GM23248 (cell line): Measurements from ENCODE around the gene HSPA6. TPM values are rescaled to one million over a fixed set of nuclear protein-coding genes. Genes with fewer than 3 reads are reported as not detected.
"Not testable (repeated sequence)": the region's sequence is repeated elsewhere in the genome, so short reads cannot be mapped to it uniquely, and the experiment has no call there.

Source experiments
- DNase-seq: peaks from one replicate; pipeline ENCODE4 v3.0.0-alpha.2; 2015
- H2AFZ ChIP-seq: fragments of 200-600 bp; sonication (generic); 2 replicates; pipeline ENCODE4 v1.6.1; 2016; ENCODE audit warnings: antibody characterized with exemption
- H3F3A ChIP-seq: fragments of 200-600 bp; sonication (generic); 2 replicates; pipeline ENCODE4 v1.6.1; 2016; ENCODE audit warnings: mild to moderate bottlenecking, antibody characterized with exemption, mixed run types; ENCODE audit not compliant: insufficient read depth
- H3K27ac ChIP-seq: fragments of 200-600 bp; sonication (generic); 2 replicates; pipeline ENCODE4 v1.5.1; 2016; ENCODE audit warnings: mild to moderate bottlenecking
- H3K27me3 ChIP-seq: fragments of 200-600 bp; sonication (generic); replicated peaks from 2 replicates; pipeline ENCODE4 v1.6.1; 2016; ENCODE audit warnings: mild to moderate bottlenecking; ENCODE audit not compliant: insufficient read depth
- H3K36me3 ChIP-seq: fragments of 200-600 bp; sonication (generic); 2 replicates; pipeline ENCODE4 v1.6.1; 2016; ENCODE audit warnings: low read depth, mild to moderate bottlenecking
- H3K4me1 ChIP-seq: fragments of 200-600 bp; sonication (generic); 2 replicates; pipeline ENCODE4 v1.6.1; 2016; ENCODE audit warnings: mild to moderate bottlenecking; ENCODE audit not compliant: insufficient read depth
- H3K4me2 ChIP-seq: fragments of 200-600 bp; sonication (generic); one replicate; pipeline ENCODE4 v1.6.1; 2016; ENCODE audit warnings: mild to moderate bottlenecking; ENCODE audit not compliant: unreplicated experiment
- H3K4me3 ChIP-seq: fragments of 200-600 bp; sonication (generic); 2 replicates; pipeline ENCODE4 v1.5.1; 2016; ENCODE audit warnings: mild to moderate bottlenecking
- H3K79me2 ChIP-seq: fragments of 200-600 bp; sonication (generic); 2 replicates; pipeline ENCODE4 v1.6.1; 2016; ENCODE audit warnings: mild to moderate bottlenecking; ENCODE audit not compliant: insufficient read depth
- H3K9ac ChIP-seq: fragments of 200-600 bp; sonication (generic); 2 replicates; pipeline ENCODE4 v1.6.1; 2016; ENCODE audit warnings: mild to moderate bottlenecking
- H3K9me2 ChIP-seq: fragments of 200-600 bp; sonication (generic); 2 replicates; pipeline ENCODE4 v1.6.1; 2016; ENCODE audit warnings: mixed run types, mild to moderate bottlenecking, moderate library complexity; ENCODE audit not compliant: insufficient read depth
- H3K9me3 ChIP-seq: fragments of 200-600 bp; sonication (generic); one replicate; pipeline ENCODE4 v1.6.1; 2017; ENCODE audit warnings: low read depth
- H4K20me1 ChIP-seq: fragments of 200-600 bp; sonication (generic); 2 replicates; pipeline ENCODE4 v1.6.0; 2016; ENCODE audit not compliant: insufficient read depth
- EZH2 ChIP-seq: fragments of 200-600 bp; sonication (generic); IDR thresholded peaks from 2 replicates; pipeline ENCODE4 v1.6.1; 2018; ENCODE audit warnings: antibody characterized with exemption, mild to moderate bottlenecking; ENCODE audit not compliant: insufficient read depth, poor library complexity, severe bottlenecking
- EZH2phosphoT487 ChIP-seq: fragments of 200-600 bp; sonication (generic); IDR thresholded peaks from 2 replicates; pipeline ENCODE4 v1.6.1; 2018; ENCODE audit warnings: antibody characterized with exemption, moderate library complexity, mild to moderate bottlenecking, low read depth; ENCODE audit not compliant: insufficient read depth
- WGBS, 2 experiments: methylation state at CpG; one replicate each; pipeline ENCODE4 v1.1.6; 2015 to 2017; ENCODE audit warnings: low lambda C conversion rate in 2 of 2, low coverage in 1 of 2; ENCODE audit errors: missing lambda C conversion rate in 2 of 2; 5-methylcytosine and 5-hydroxymethylcytosine counted together
- in situ Hi-C: fragments of 300-500 bp; cut with MboI; formaldehyde crosslinking; loops from 2 replicates; pipeline ENCODE4 v1.15.0; 2020
- polyA plus RNA-seq: library from polyadenylated mRNA; unstranded; fragments of >200 nt; fragmentation: Nextera tagmentation; extraction: Ambion mirVana; gene quantifications from 2 replicates; pipeline ENCODE4 v1.2.1, GENCODE V29; 2016
- total RNA-seq: library from RNA; depleted of rRNA; stranded (reverse); fragments of >200 nt; shearing (Covaris generic); gene quantifications from 2 replicates; pipeline ENCODE4 v1.2.3, GENCODE V29; 2014

Gene HSPA6
- total and polyA plus RNA-seq, 2 experiments from 2014 or later: 0.13 TPM; not detected in 1

DNA sequence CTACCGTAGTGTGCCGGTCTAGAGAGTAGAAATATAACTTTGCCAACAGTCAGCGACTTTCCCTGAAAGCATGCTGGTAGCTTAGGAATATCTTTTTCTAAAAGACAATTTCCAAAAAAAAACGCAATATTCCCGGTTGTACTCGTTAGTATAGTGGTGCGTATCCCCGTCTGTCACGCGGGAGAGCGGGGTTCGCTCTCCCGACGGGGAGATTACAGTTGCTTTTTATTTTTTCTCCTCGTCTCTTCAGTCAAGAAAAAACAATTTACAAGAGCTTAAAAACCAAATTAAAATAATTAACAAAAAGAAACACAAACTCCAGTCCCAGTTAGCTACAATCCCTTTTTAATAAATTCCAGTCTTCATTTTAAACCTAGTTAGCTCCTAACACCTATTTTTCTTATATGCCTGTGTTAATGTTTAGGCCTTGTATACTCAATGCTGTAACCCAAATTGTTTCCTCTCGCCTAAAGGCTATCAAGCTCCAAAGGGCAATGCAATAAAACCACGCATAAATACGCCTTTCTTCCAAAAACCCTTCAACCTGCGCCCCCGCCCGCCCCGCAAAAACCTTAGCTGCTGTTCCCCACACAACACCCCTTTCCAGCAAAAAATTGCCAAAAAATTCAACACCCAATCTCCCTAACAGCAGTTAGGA is 7.8 kb downstream of the HSPA6 start:
- no peaks in the 10 kb centered on the region for H3K9me2 ChIP-seq
- H2AFZ ChIP-seq: peak overlapping the region; percentile 82
- H3K9ac ChIP-seq: peak overlapping the region; percentile 75
- H3K36me3 ChIP-seq: no peaks in the 10 kb centered on the region
- no peak overlapping the region for H3K27ac ChIP-seq
- no peaks in the 10 kb centered on the region for H3K9me3 ChIP-seq
- H3K27me3 ChIP-seq: no peaks in the 10 kb centered on the region
- 72 to 73% methylated on average over 22 of the region's 22 CpGs for WGBS, 2 experiments
- peak overlapping the region; percentile 86 for H3K4me2 ChIP-seq
- H4K20me1 ChIP-seq: no peaks in the 10 kb centered on the region
- H3K4me3 ChIP-seq: peak overlapping the region; percentile 88
- TF ChIP-seq EZH2phosphoT487 (no peak), EZH2 (no peak)
- in situ Hi-C loops: no loop called here
- H3K79me2 ChIP-seq: no peaks in the 10 kb centered on the region
- peaks cover 9% of the 10 kb centered on the region; the same call in 1 of the 2 replicates for H3K4me1 ChIP-seq
- H3F3A ChIP-seq: peaks cover 9% of the 10 kb centered on the region; the same call in 1 of the 2 replicates
- no peak for DNase-seq

DNA sequence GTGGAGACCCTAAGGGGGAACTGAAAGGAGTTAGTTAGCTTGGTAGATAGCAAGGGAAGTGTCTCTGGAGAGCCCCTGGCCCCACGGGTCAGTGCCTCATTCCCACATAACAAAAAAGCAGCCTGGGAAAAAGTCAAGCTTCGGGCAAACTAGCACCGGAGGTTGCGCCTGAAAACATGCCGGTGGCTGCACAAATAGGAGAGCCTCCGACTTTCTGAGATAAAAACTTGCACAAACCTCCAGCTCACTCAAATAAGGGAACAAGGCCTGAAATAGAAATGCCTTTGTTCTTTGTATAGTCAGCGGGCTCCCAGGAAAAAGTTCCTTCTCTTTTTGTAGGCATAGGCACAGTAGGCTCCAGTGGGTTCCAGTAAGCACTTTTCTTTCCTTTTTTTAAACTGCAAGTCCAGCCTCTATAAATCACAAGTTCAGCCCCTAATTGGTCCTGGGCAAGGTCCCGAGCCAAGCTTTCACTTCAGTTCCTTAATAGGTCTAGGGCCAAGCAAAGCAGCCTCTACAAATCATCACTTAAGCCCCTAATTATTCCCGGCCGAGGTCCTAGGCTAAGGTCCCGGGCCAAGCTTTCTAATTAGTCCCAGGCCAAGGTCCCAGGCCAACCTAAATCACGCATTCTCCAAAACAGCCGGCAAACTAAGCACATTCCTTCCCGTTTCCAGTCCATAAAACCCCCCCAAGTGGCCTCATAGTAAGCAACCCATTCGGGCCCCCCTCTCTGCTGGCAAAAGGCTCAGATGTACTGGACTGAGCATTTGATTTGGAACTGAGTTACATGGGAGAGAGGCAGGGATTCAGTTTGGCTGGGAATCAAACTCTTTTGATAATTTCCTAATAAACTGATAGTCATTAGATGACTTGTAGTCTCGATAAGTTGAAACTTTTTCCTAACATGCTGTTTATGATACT is 8.6 kb downstream of the HSPA6 start:
- H3K27me3 ChIP-seq, H3K9ac ChIP-seq, in situ Hi-C loops, H3K9me3 ChIP-seq, H4K20me1 ChIP-seq, H3F3A ChIP-seq, H3K4me1 ChIP-seq, H3K36me3 ChIP-seq, H3K79me2 ChIP-seq, H3K27ac ChIP-seq, H3K9me2 ChIP-seq: not testable (repeated sequence)
- peak overlapping the region; percentile 62 for H2AFZ ChIP-seq
- DNase-seq: peak; percentile 27
- 14 to 19% methylated on average over 16 of the region's 16 CpGs for WGBS, 2 experiments
- H3K4me3 ChIP-seq: peak overlapping the region; percentile 6
- H3K4me2 ChIP-seq: peak overlapping the region; percentile 35

DNA sequence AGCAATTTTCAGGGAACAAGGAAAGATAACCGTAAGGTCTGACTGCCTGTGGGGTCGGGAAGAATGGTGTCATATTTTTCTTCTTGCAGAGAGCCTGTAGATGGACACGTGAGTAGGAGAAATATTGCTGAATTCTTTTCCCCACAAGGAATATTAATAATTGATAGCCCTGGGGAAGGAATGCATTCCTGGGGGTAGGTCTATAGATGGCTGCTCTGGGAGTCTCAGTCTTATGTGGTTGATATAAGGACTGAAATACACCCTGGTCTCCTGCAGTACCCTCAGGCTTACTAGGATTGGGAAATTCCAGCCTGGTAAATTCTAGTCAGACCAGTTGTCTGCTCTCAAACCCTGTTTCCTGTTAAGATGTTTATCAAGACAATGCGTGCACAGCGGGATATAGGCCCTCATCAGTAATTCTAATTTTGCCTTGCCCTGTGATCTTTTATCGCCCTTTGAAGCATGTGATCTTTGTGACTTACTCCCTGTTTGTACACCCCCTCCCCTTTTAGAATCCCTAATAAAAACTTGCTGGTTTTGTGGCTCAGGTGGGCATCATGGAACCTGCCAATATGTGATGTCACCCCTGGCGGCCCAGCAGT is 12.8 kb downstream of the HSPA6 start:
- H4K20me1 ChIP-seq, H3K36me3 ChIP-seq, H3K4me3 ChIP-seq, H3K9ac ChIP-seq, H2AFZ ChIP-seq, DNase-seq, H3K9me2 ChIP-seq, H3K4me2 ChIP-seq, in situ Hi-C loops, H3K27ac ChIP-seq, H3K9me3 ChIP-seq, H3K4me1 ChIP-seq, H3K27me3 ChIP-seq, H3K79me2 ChIP-seq: not testable (repeated sequence)
- WGBS, 2 experiments: 75 to 81% methylated on average over 7 of the region's 7 CpGs
- H3F3A ChIP-seq: 0 out of 2 replicates have a peak, but pooled peaks cover 11% of the 10 kb centered on the region

DNA sequence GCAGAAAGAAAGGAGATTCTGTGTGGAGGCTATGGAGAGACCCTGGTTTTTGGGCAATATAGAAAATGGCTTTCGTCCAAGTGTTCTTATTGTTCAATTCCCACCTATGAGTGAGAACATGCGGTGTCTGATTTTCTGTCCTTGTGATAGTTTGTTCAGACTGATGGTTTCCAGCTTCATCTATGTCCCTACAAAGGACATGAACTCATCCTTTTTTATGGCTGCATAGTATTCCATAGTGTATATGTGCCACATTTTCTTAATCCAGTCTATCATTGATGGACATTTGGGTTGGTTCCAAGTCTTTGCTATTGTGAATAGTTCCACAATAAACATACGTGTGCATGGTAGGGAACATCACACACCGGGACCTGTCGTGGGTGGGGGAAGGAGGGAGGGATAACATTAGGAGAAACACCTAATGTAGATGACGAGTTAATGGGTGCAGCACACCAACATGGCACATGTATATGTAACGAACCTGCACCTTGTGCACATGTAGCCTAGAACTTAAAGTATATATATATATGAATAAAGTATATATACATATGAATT is 14.7 kb downstream of the HSPA6 start:
- H3K79me2 ChIP-seq, H3K9me3 ChIP-seq, H3K4me3 ChIP-seq, DNase-seq, H3K4me1 ChIP-seq, H3K36me3 ChIP-seq, in situ Hi-C loops, H2AFZ ChIP-seq, H3K27ac ChIP-seq, H3K9ac ChIP-seq, H4K20me1 ChIP-seq, H3K27me3 ChIP-seq, H3K9me2 ChIP-seq: not testable (repeated sequence)
- Histone ChIP-seq H3F3A (0 out of 2 replicates have a peak, but pooled peaks cover 11% of the 10 kb centered on the region), H3K4me2 (peak overlapping the region; percentile 79)
- WGBS, 2 experiments: 84 to 97% methylated on average over 6 to 7 of the region's 7 CpGs

DNA sequence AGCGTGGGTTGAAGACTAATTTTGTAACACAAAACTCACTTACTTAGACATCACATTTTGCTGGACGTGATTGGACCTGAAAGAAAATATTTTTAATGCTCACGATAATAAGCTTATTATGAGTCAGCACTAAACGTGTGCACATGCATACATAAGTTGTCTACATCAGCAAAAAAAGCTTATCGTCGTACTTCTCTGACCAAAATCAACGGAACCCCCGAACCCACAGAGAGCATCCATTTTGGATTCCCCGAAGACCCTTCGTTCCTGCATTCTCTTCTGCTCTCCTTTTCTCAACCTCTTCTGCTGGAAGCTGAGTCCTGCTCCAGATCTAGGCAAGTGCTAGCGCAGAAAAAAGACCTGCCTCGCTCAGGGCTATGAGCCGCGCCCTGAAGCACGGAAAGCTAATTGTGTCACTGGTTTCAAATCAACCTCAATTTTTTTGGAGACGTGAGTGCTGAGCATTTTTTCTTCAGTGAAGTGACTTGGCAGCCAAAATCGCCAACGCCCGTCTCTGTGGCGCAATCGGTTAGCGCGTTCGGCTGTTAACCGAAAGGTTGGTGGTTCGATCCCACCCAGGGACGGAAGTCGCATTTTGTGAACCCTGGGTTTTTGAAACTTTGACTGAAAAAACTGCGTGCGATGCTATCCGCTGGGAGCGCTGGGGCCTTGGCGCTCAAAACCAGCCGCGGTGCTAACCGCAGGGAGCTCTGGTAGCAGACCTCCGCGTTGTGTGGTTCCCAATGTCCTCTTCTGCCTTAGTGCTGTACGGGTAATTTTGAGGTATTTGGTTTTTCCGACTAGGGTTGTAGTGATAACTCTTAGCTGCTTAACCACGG is 15.6 kb downstream of the HSPA6 start:
- Histone ChIP-seq H3K27ac (peak overlapping the region; percentile 41), H2AFZ (peak overlapping the region; percentile 91), H3K9ac (peak overlapping the region; percentile 78), H3K4me2 (peak overlapping the region; percentile 79), H3F3A (0 out of 2 replicates have a peak, but pooled peaks cover 11% of the 10 kb centered on the region), H3K4me3 (peak overlapping the region; percentile 86)
- 3% methylated on average over 41 of the region's 41 CpGs for WGBS, 2 experiments
- DNase-seq: peak; percentile 84
- in situ Hi-C loops, H3K9me2 ChIP-seq, H4K20me1 ChIP-seq, H3K9me3 ChIP-seq, H3K4me1 ChIP-seq, H3K27me3 ChIP-seq, H3K36me3 ChIP-seq, H3K79me2 ChIP-seq: not testable (repeated sequence)

DNA sequence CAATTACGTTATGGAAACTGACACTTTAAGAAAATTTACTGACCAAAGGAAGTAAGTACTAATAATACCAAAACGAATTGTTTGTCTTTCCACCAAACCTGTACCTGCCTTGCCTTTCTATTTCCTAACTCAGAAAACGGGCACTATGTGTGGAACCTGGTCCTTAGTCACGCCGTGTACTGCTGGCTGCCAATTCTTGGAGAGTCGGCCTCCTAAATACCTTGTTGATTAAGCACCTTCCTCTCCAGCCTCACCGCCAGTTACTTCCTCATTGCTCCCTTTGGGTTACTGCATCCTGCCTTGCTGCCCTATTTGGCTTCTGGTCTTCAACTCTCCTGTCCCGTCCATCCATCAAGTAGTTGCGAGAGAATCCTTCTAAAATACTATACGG is 16.2 kb downstream of the HSPA6 start:
- H3K9me2 ChIP-seq, H3K9ac ChIP-seq, DNase-seq, H3K36me3 ChIP-seq, H3K9me3 ChIP-seq, H3K4me1 ChIP-seq, H4K20me1 ChIP-seq, H3K27me3 ChIP-seq, H3K27ac ChIP-seq, H2AFZ ChIP-seq, H3K79me2 ChIP-seq, in situ Hi-C loops: not testable (repeated sequence)
- 63 to 66% methylated on average over 9 to 10 of the region's 10 CpGs for WGBS, 2 experiments
- peak overlapping the region; percentile 32 for H3K4me2 ChIP-seq
- 0 out of 2 replicates have a peak, but pooled peaks cover 11% of the 10 kb centered on the region for H3F3A ChIP-seq
- H3K4me3 ChIP-seq: peak overlapping the region; percentile 86
